Measurements from ENCODE around the gene ATRNL1.
"Not testable (repeated sequence)": the region's sequence is repeated elsewhere in the genome, so short reads cannot be mapped to it uniquely, and the experiment has no call there.

The ATRNL1 gene

GRCh38 chr10:115744089-115744488, 650.9 kb downstream of the ATRNL1 start:
- H3K9ac ChIP-seq (ENCODE audit: low read length) = no peak overlapping the region
- H3K27ac ChIP-seq (ENCODE audit: low read depth, low read length) = no peak overlapping the region
- no CpG with 5 or more reads among the region's 1 CpG for WGBS (ENCODE audit: extremely low coverage, insufficient coverage, low lambda C conversion rate)
- H3K27me3 ChIP-seq (ENCODE audit: insufficient read depth, low read length, poor library complexity) = no peaks in the 10 kb centered on the region
- H4K8ac ChIP-seq (ENCODE audit: low read depth, low read length) = no peak overlapping the region
- no peak overlapping the region for H2BK5ac ChIP-seq (ENCODE audit: low read length)
- no peak overlapping the region for H3K18ac ChIP-seq (ENCODE audit: low read length)
- H3K36me3 ChIP-seq (ENCODE audit: control insufficient read depth, insufficient read depth, low read length) = no peaks in the 10 kb centered on the region
- no peak overlapping the region for H3K23ac ChIP-seq (ENCODE audit: low read length)
- no peak for DNase-seq
- H2BK120ac ChIP-seq (ENCODE audit: low read depth, low read length) = no peak overlapping the region
- H3K4me1 ChIP-seq (ENCODE audit: control insufficient read depth, low read depth, low read length) = no peaks in the 10 kb centered on the region
- H2BK15ac ChIP-seq (replicated peaks; ENCODE audit: low read depth) = no peak overlapping the region
- no peak overlapping the region for H3K4ac ChIP-seq (ENCODE audit: low read depth, low read length)
- no peak overlapping the region for H3K56ac ChIP-seq (ENCODE audit: low read length)
- H4K5ac ChIP-seq (ENCODE audit: low read length) = no peak overlapping the region
- no peaks in the 10 kb centered on the region for H3K79me2 ChIP-seq (ENCODE audit: control insufficient read depth, insufficient read depth, low read length)
- no peaks in the 10 kb centered on the region for H3K79me1 ChIP-seq (ENCODE audit: low read length)
- H2AK5ac ChIP-seq (ENCODE audit: low read length) = no peak overlapping the region
- H3K4me3 ChIP-seq (ENCODE audit: low read length) = no peak overlapping the region
- no peak overlapping the region for H3K4me2 ChIP-seq (ENCODE audit: low read length)

DNA sequence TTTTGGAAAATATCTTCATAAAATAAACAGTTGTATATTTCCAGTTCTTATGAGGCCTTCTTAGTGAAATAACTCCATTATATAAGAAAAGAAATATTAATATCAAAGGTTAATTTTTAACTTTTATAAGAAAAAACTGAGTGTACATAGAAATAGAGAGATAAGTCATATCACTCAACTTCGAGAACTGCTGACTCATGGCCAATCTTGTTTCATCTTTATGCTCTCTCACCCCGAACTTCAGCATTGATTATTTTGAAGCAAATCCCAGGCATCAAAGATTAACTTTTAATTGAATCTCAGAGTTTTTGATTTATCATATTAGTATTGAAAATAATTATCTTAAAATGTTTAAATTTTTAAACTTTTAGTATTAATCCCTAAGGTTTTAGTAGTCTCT, 652.8 kb downstream of the ATRNL1 start:
- Histone ChIP-seq H4K8ac (ENCODE audit: low read depth, low read length) (no peak overlapping the region), H3K79me1 (ENCODE audit: low read length) (no peaks in the 10 kb centered on the region), H3K27ac (ENCODE audit: low read depth, low read length) (no peak overlapping the region), H3K23ac (ENCODE audit: low read length) (no peak overlapping the region), H3K36me3 (ENCODE audit: control insufficient read depth, insufficient read depth, low read length) (no peaks in the 10 kb centered on the region), H3K4me2 (ENCODE audit: low read length) (no peak overlapping the region), H3K9ac (ENCODE audit: low read length) (no peak overlapping the region), H3K27me3 (ENCODE audit: insufficient read depth, low read length, poor library complexity) (no peaks in the 10 kb centered on the region), H3K4me1 (ENCODE audit: control insufficient read depth, low read depth, low read length) (no peaks in the 10 kb centered on the region), H2AK5ac (ENCODE audit: low read length) (no peak overlapping the region), H2BK15ac (replicated peaks; ENCODE audit: low read depth) (no peak overlapping the region), H3K4me3 (ENCODE audit: low read length) (no peak overlapping the region), H3K56ac (ENCODE audit: low read length) (no peak overlapping the region), H3K4ac (ENCODE audit: low read depth, low read length) (no peak overlapping the region), H2BK5ac (ENCODE audit: low read length) (no peak overlapping the region), H3K18ac (ENCODE audit: low read length) (no peak overlapping the region), H4K5ac (ENCODE audit: low read length) (no peak overlapping the region), H2BK120ac (ENCODE audit: low read depth, low read length) (no peak overlapping the region), H3K79me2 (ENCODE audit: control insufficient read depth, insufficient read depth, low read length) (no peaks in the 10 kb centered on the region)
- no peak for DNase-seq
- no CpG with 5 or more reads among the region's 2 CpGs for WGBS (ENCODE audit: extremely low coverage, insufficient coverage, low lambda C conversion rate)

- DNase-seq = peak; percentile 29
- Histone ChIP-seq H3K27ac (ENCODE audit: low read depth, low read length) (no peak overlapping the region), H3K56ac (ENCODE audit: low read length) (no peak overlapping the region), H2BK5ac (ENCODE audit: low read length) (no peak overlapping the region), H4K8ac (ENCODE audit: low read depth, low read length) (no peak overlapping the region), H4K5ac (ENCODE audit: low read length) (no peak overlapping the region), H2AK5ac (ENCODE audit: low read length) (no peak overlapping the region), H3K36me3 (ENCODE audit: control insufficient read depth, insufficient read depth, low read length) (no peaks in the 10 kb centered on the region), H3K9ac (ENCODE audit: low read length) (no peak overlapping the region), H3K27me3 (ENCODE audit: insufficient read depth, low read length, poor library complexity) (no peaks in the 10 kb centered on the region), H2BK15ac (replicated peaks; ENCODE audit: low read depth) (no peak overlapping the region), H3K23ac (ENCODE audit: low read length) (no peak overlapping the region), H3K4me3 (ENCODE audit: low read length) (no peak overlapping the region), H3K4ac (ENCODE audit: low read depth, low read length) (no peak overlapping the region), H2BK120ac (ENCODE audit: low read depth, low read length) (no peak overlapping the region), H3K18ac (ENCODE audit: low read length) (peak overlapping the region; percentile 51), H3K4me1 (ENCODE audit: control insufficient read depth, low read depth, low read length) (no peaks in the 10 kb centered on the region), H3K79me1 (ENCODE audit: low read length) (no peaks in the 10 kb centered on the region), H3K79me2 (ENCODE audit: control insufficient read depth, insufficient read depth, low read length) (no peaks in the 10 kb centered on the region), H3K4me2 (ENCODE audit: low read length) (no peak overlapping the region)
- WGBS (ENCODE audit: extremely low coverage, insufficient coverage, low lambda C conversion rate) = no CpG with 5 or more reads among the region's 2 CpGs
Measured at GRCh38 chr10:115747811-115748210, 654.6 kb downstream of the ATRNL1 start.

- not testable (repeated sequence) for H2AK5ac ChIP-seq (ENCODE audit: low read length); H3K23ac ChIP-seq (ENCODE audit: low read length); H3K4ac ChIP-seq (ENCODE audit: low read depth, low read length); H3K56ac ChIP-seq (ENCODE audit: low read length); H3K4me3 ChIP-seq (ENCODE audit: low read length); H3K27me3 ChIP-seq (ENCODE audit: insufficient read depth, low read length, poor library complexity); H2BK120ac ChIP-seq (ENCODE audit: low read depth, low read length); H2BK15ac ChIP-seq (replicated peaks; ENCODE audit: low read depth); H3K4me2 ChIP-seq (ENCODE audit: low read length); H4K8ac ChIP-seq (ENCODE audit: low read depth, low read length); H3K4me1 ChIP-seq (ENCODE audit: control insufficient read depth, low read depth, low read length); H3K79me2 ChIP-seq (ENCODE audit: control insufficient read depth, insufficient read depth, low read length); H3K18ac ChIP-seq (ENCODE audit: low read length); H3K9ac ChIP-seq (ENCODE audit: low read length); H3K36me3 ChIP-seq (ENCODE audit: control insufficient read depth, insufficient read depth, low read length); H3K27ac ChIP-seq (ENCODE audit: low read depth, low read length); H4K5ac ChIP-seq (ENCODE audit: low read length); H3K79me1 ChIP-seq (ENCODE audit: low read length); H2BK5ac ChIP-seq (ENCODE audit: low read length)
- peak; percentile 32 for DNase-seq
- no CpG with 5 or more reads among the region's 8 CpGs for WGBS (ENCODE audit: extremely low coverage, insufficient coverage, low lambda C conversion rate)
Measured at GRCh38 chr10:115758488-115758887, 665.3 kb downstream of the ATRNL1 start.

DNA sequence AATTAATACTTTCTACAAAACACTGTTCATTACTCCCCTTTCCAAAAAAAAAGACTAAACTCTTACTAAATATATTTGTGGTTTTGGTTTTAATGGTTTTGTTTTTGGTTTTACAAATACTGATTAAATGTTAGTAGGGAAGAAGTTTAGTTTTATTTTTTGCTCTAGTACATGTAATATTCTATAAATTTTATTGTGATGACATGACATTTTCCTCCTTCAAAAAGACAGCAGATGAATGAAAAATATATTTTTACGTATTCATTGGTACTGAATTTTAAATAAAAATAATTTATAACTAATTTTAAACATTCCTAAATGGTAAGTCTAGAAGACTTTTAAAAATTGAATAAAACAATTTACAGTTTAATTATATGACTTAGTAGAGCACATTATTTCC, 667.0 kb downstream of the ATRNL1 start:
- DNase-seq = no peak
- H2BK15ac ChIP-seq (replicated peaks; ENCODE audit: low read depth) = no peak overlapping the region
- H4K5ac ChIP-seq (ENCODE audit: low read length) = no peak overlapping the region
- no peak overlapping the region for H4K8ac ChIP-seq (ENCODE audit: low read depth, low read length)
- no peaks in the 10 kb centered on the region for H3K79me2 ChIP-seq (ENCODE audit: control insufficient read depth, insufficient read depth, low read length)
- H2AK5ac ChIP-seq (ENCODE audit: low read length) = no peak overlapping the region
- H3K27me3 ChIP-seq (ENCODE audit: insufficient read depth, low read length, poor library complexity) = no peaks in the 10 kb centered on the region
- H2BK120ac ChIP-seq (ENCODE audit: low read depth, low read length) = no peak overlapping the region
- no peak overlapping the region for H3K4me2 ChIP-seq (ENCODE audit: low read length)
- no peak overlapping the region for H3K4ac ChIP-seq (ENCODE audit: low read depth, low read length)
- no peaks in the 10 kb centered on the region for H3K79me1 ChIP-seq (ENCODE audit: low read length)
- H3K27ac ChIP-seq (ENCODE audit: low read depth, low read length) = no peak overlapping the region
- H3K18ac ChIP-seq (ENCODE audit: low read length) = no peak overlapping the region
- H3K9ac ChIP-seq (ENCODE audit: low read length) = no peak overlapping the region
- H3K4me1 ChIP-seq (ENCODE audit: control insufficient read depth, low read depth, low read length) = no peaks in the 10 kb centered on the region
- no peaks in the 10 kb centered on the region for H3K36me3 ChIP-seq (ENCODE audit: control insufficient read depth, insufficient read depth, low read length)
- H3K4me3 ChIP-seq (ENCODE audit: low read length) = no peak overlapping the region
- no peak overlapping the region for H3K23ac ChIP-seq (ENCODE audit: low read length)
- H3K56ac ChIP-seq (ENCODE audit: low read length) = no peak overlapping the region
- H2BK5ac ChIP-seq (ENCODE audit: low read length) = no peak overlapping the region
- no CpG with 5 or more reads among the region's 1 CpG for WGBS (ENCODE audit: extremely low coverage, insufficient coverage, low lambda C conversion rate)

DNA sequence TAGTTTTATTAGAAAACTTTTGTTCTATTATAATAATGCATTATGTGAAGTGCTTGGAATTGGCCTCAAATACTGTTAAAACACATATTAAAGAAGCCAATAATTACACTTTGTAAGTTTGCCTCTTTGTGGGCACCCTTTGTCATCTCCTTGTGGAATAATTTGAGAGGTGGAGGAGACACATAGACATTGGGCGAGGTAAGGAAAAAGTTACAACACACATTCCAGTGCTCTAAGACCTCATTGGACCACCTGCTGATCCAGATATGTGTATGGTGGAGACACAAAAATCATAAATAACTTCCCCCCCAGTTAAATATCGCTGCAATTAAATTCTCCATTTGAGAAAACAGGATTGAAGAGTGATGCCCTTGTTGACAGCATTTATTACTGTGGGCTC, 668.0 kb downstream of the ATRNL1 start:
- Histone ChIP-seq H4K8ac (ENCODE audit: low read depth, low read length) (no peak overlapping the region), H4K5ac (ENCODE audit: low read length) (no peak overlapping the region), H3K4ac (ENCODE audit: low read depth, low read length) (no peak overlapping the region), H3K4me3 (ENCODE audit: low read length) (no peak overlapping the region), H3K4me1 (ENCODE audit: control insufficient read depth, low read depth, low read length) (no peaks in the 10 kb centered on the region), H3K27me3 (ENCODE audit: insufficient read depth, low read length, poor library complexity) (no peaks in the 10 kb centered on the region), H3K79me1 (ENCODE audit: low read length) (no peaks in the 10 kb centered on the region), H3K4me2 (ENCODE audit: low read length) (no peak overlapping the region), H3K36me3 (ENCODE audit: control insufficient read depth, insufficient read depth, low read length) (no peaks in the 10 kb centered on the region), H2AK5ac (ENCODE audit: low read length) (no peak overlapping the region), H3K79me2 (ENCODE audit: control insufficient read depth, insufficient read depth, low read length) (no peaks in the 10 kb centered on the region), H2BK120ac (ENCODE audit: low read depth, low read length) (no peak overlapping the region), H3K27ac (ENCODE audit: low read depth, low read length) (no peak overlapping the region), H3K18ac (ENCODE audit: low read length) (no peak overlapping the region), H2BK15ac (replicated peaks; ENCODE audit: low read depth) (no peak overlapping the region), H3K23ac (ENCODE audit: low read length) (no peak overlapping the region), H2BK5ac (ENCODE audit: low read length) (no peak overlapping the region), H3K9ac (ENCODE audit: low read length) (no peak overlapping the region), H3K56ac (ENCODE audit: low read length) (no peak overlapping the region)
- no CpG with 5 or more reads among the region's 2 CpGs for WGBS (ENCODE audit: extremely low coverage, insufficient coverage, low lambda C conversion rate)
- peak; percentile 36 for DNase-seq

All from mesendoderm (in vitro differentiated cells).